Hepatocyte (in vitro differentiated cells): ENCODE data around the gene ITGA7.

Experiments
- CTCF ChIP-seq: fragments of 200-600 bp; sonication (generic); IDR thresholded peaks from 2 replicates; pipeline ENCODE4 v1.5.1; 2016; ENCODE audit warnings: antibody characterized with exemption, mild to moderate bottlenecking; ENCODE audit not compliant: poor library complexity
- EZH2 ChIP-seq: fragments of 200-600 bp; sonication (generic); IDR thresholded peaks from 2 replicates; pipeline ENCODE4 v1.6.1; 2016; ENCODE audit warnings: antibody characterized with exemption, mild to moderate bottlenecking, borderline replicate concordance
- EZH2phosphoT487 ChIP-seq: fragments of 200-600 bp; sonication (generic); IDR thresholded peaks from one replicate; pipeline ENCODE4 v1.6.1; 2018; ENCODE audit warnings: antibody characterized with exemption, mild to moderate bottlenecking, low read depth, moderate library complexity; ENCODE audit not compliant: unreplicated experiment, severe bottlenecking

DNA sequence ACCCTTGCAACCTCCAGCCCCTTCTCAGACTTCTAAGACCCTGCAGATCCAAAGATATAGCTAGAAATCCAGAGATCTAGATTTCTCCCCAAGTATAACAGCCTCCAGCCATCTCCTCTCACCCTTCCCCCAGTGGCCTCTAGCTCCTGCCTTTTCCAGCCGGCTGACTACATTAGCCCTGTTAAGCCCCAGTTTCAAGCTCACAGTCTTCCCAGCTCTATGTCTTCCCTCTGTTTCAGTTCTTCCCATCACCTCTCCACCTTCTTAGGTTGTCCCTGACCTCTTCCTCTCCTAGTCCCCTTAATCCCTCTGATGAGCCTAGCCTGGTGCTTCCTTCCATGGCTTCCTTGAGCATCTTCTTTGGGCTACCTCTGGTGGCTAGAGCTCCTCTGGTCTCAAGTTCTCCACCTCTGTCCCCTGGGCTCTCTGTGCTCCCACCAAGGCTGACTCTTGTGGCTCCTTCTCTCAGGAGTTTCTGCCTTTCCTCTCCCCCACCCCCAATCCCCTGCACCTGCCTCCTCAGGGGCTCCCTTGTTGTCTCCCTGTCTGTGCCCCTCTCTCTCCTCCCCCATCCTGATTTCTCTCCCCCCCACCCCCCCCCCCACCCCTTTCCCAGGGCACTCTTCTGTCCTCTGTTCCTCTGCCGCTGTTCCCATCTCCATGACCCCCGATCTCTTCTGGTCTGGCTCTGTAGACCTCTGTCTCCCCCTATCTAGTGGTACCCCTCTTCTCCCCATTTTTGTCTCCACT, 34.4 kb upstream of the ITGA7 start:
- TF ChIP-seq EZH2phosphoT487, result no peak
- no peak for TF ChIP-seq CTCF
- TF ChIP-seq EZH2, result no peak
